T-helper 2 cell treated with Interferon-gamma antibody and Interleukin-4, amounts not matched to agents 5 μg/mL and 100 μg/mL, for 36 hours (primary cell): ENCODE measurements around the gene ISOC2.
A peak's percentile ranks its signal among the peaks of the same experiment; 100 is the strongest.

Experiments
- DNase-seq: peaks from one replicate; pipeline ENCODE4 v3.0.0; 2021; ENCODE audit warnings: low spot score
- H3K27ac Mint-ChIP-seq: one replicate; pipeline ENCODE4 v1.8.0; 2021; ENCODE audit warnings: mild to moderate bottlenecking, mixed read lengths
- H3K27me3 Mint-ChIP-seq: one replicate; pipeline ENCODE4 v1.8.0; 2021; ENCODE audit warnings: low read depth, mixed read lengths
- H3K36me3 Mint-ChIP-seq: one replicate; pipeline ENCODE4 v1.8.0; 2021; ENCODE audit warnings: low read depth, mixed read lengths
- H3K4me1 Mint-ChIP-seq: one replicate; pipeline ENCODE4 v1.8.0; 2021; ENCODE audit warnings: low read depth, mixed read lengths
- H3K4me3 Mint-ChIP-seq: one replicate; pipeline ENCODE4 v1.8.0; 2022; ENCODE audit warnings: mild to moderate bottlenecking, moderate library complexity, mixed read lengths
- H3K9me3 Mint-ChIP-seq: one replicate; pipeline ENCODE4 v1.8.0; 2021; ENCODE audit warnings: mixed read lengths

The ISOC2 gene

GRCh38 chr19:55494172-55494761 is 32.8 kb upstream of the ISOC2 start:
- Mint-ChIP-seq H3K27ac (no peak overlapping the region), H3K9me3 (no peaks in the 10 kb centered on the region), H3K36me3 (no peaks in the 10 kb centered on the region), H3K4me1 (no peaks in the 10 kb centered on the region), H3K27me3 (peaks cover 2% of the 10 kb centered on the region), H3K4me3 (no peak overlapping the region)
- DNase-seq, result no peak

- H3K4me1 Mint-ChIP-seq, result no peaks in the 10 kb centered on the region
- peaks cover 2% of the 10 kb centered on the region for H3K27me3 Mint-ChIP-seq
- no peaks in the 10 kb centered on the region for H3K9me3 Mint-ChIP-seq
- no peak overlapping the region for H3K4me3 Mint-ChIP-seq
- DNase-seq, result no peak
- H3K27ac Mint-ChIP-seq, result no peak overlapping the region
- no peaks in the 10 kb centered on the region for H3K36me3 Mint-ChIP-seq
Observed at GRCh38 chr19:55493645-55494171, 32.3 kb upstream of the ISOC2 start.

- Mint-ChIP-seq H3K36me3 (no peaks in the 10 kb centered on the region), H3K27ac (no peak overlapping the region), H3K27me3 (peaks cover 2% of the 10 kb centered on the region), H3K4me3 (no peak overlapping the region), H3K9me3 (no peaks in the 10 kb centered on the region), H3K4me1 (no peaks in the 10 kb centered on the region)
- DNase-seq, result no peak
Observed at GRCh38 chr19:55493052-55493644, 31.7 kb upstream of the ISOC2 start.

GRCh38 chr19:55492362-55492944 is 31.0 kb upstream of the ISOC2 start:
- Mint-ChIP-seq H3K27ac (no peak overlapping the region), H3K9me3 (no peaks in the 10 kb centered on the region), H3K36me3 (no peaks in the 10 kb centered on the region), H3K4me3 (no peak overlapping the region), H3K4me1 (no peaks in the 10 kb centered on the region), H3K27me3 (peaks cover 2% of the 10 kb centered on the region)
- no peak for DNase-seq

- no peak for DNase-seq
- no peak overlapping the region for H3K27ac Mint-ChIP-seq
- no peaks in the 10 kb centered on the region for H3K4me1 Mint-ChIP-seq
- H3K9me3 Mint-ChIP-seq, result no peaks in the 10 kb centered on the region
- H3K27me3 Mint-ChIP-seq, result peaks cover 2% of the 10 kb centered on the region
- no peak overlapping the region for H3K4me3 Mint-ChIP-seq
- no peaks in the 10 kb centered on the region for H3K36me3 Mint-ChIP-seq
Observed at GRCh38 chr19:55491546-55492360, 30.3 kb upstream of the ISOC2 start.

GRCh38 chr19:55490478-55491432 is 29.3 kb upstream of the ISOC2 start:
- no peak overlapping the region for H3K27ac Mint-ChIP-seq
- no peak overlapping the region for H3K4me3 Mint-ChIP-seq
- no peaks in the 10 kb centered on the region for H3K9me3 Mint-ChIP-seq
- peaks cover 2% of the 10 kb centered on the region for H3K27me3 Mint-ChIP-seq
- no peak for DNase-seq
- no peaks in the 10 kb centered on the region for H3K36me3 Mint-ChIP-seq
- H3K4me1 Mint-ChIP-seq, result peaks cover 1% of the 10 kb centered on the region

DNA sequence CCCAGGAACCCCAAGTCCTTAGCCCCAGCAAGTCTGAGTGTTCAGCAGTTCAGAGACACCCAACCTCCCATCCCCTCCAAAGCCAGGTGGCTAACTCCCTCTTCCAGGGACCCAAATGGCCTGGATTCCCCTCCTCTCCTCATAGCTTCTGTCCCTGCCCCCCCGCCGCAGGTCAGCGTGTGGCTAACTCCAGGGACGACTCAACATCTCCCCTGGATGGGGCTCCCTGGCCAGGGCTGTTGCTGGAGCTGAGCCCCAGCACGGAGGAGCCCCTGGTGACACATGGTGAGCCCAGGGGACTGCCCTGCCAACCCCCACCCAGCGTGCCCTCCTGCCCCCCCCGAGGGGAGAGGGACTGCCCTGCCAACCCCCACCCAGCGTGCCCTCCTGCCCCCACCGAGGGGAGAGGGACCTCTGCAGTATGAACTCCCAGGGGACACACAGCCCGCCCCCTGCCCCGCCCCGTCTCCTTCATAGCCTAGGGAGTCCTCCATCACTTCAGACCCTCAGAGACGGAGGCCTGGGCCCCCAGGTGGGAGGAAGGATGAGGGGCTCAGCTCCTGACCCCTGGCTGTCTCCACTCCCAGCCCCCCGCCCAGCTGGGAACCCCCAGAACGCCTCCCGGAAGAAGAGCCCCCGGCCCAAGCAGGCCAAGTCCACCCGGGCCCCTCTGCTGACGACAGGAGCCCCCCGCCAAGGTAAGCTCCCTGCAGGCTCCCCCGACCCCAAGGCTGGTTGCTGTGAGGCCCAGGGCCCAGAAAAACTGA is 28.5 kb upstream of the ISOC2 start:
- no peak for DNase-seq
- Mint-ChIP-seq H3K4me3 (no peak overlapping the region), H3K4me1 (peaks cover 1% of the 10 kb centered on the region), H3K27me3 (peaks cover 2% of the 10 kb centered on the region), H3K36me3 (no peaks in the 10 kb centered on the region), H3K27ac (no peak overlapping the region), H3K9me3 (no peaks in the 10 kb centered on the region)

GRCh38 chr19:55488986-55489710 is 27.7 kb upstream of the ISOC2 start:
- Mint-ChIP-seq H3K36me3 (no peaks in the 10 kb centered on the region), H3K27ac (no peak overlapping the region), H3K27me3 (peaks cover 2% of the 10 kb centered on the region), H3K9me3 (no peaks in the 10 kb centered on the region), H3K4me3 (no peak overlapping the region), H3K4me1 (peaks cover 1% of the 10 kb centered on the region)
- no peak for DNase-seq

GRCh38 chr19:55487924-55488687 is 26.7 kb upstream of the ISOC2 start, which contains the start of gene SSC5D:
TSS of gene SSC5D (plus strand) at chr19:55488436. CDS start at chr19:55488590, 154 bp downstream.
- Mint-ChIP-seq H3K4me3 (no peak within 1 kb of the TSS), H3K27me3 (peaks cover 2% of the 10 kb centered on the region), H3K9me3 (no peaks in the 10 kb centered on the region), H3K4me1 (peaks cover 1% of the 10 kb centered on the region), H3K36me3 (no peaks in the 10 kb centered on the region), H3K27ac (no peak within 1 kb of the TSS)
- no peak for DNase-seq

GRCh38 chr19:55486971-55487923 is 25.8 kb upstream of the ISOC2 start:
- H3K4me1 Mint-ChIP-seq, result peaks cover 1% of the 10 kb centered on the region
- peak overlapping the region; percentile 26 for H3K4me3 Mint-ChIP-seq
- peak; percentile 40 for DNase-seq
- H3K27ac Mint-ChIP-seq, result no peak overlapping the region
- no peaks in the 10 kb centered on the region for H3K9me3 Mint-ChIP-seq
- H3K36me3 Mint-ChIP-seq, result no peaks in the 10 kb centered on the region
- H3K27me3 Mint-ChIP-seq, result peaks cover 2% of the 10 kb centered on the region
